GM12864 (cell line): Measurements from ENCODE around the gene CA10.

Experiments used
- DNase-seq: peaks from one replicate; pipeline ENCODE4 v3.0.0-alpha.2; 2011; ENCODE audit warnings: low read depth
- H3K4me3 ChIP-seq: 2 replicates; pipeline ENCODE4 v1.5.1; 2011; ENCODE audit warnings: mild to moderate bottlenecking, low read depth, low read length, control low read depth
- TF ChIP-seq, protein P1 (sequence below): IDR thresholded peaks from 2 replicates; pipeline ENCODE4 v1.5.1; 2011; ENCODE audit warnings: low read depth, mild to moderate bottlenecking, moderate library complexity, low read length, control low read depth, inconsistent platforms; ENCODE audit errors: missing control alignments

Gene CA10

DNA sequence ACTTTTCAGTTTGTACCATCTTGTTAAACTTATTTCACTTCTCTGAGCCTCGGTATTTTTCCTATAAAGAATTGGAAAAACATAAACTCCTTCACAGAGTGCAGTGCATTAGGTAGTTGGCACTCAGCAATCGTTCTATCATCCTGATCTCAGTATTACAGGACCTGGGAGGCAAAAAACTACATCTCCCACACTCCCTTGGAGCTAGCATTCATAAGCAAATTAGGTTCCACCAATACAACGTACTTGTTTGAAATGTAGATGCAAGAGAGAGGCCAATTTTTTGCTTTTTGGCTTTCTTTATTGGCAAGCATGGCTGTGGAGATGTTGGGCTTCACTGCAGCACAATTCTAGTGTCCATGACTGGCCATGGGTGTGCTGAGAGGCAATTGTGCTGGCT, 285.2 kb downstream of the CA10 start:
- TF ChIP-seq, protein P1, sequence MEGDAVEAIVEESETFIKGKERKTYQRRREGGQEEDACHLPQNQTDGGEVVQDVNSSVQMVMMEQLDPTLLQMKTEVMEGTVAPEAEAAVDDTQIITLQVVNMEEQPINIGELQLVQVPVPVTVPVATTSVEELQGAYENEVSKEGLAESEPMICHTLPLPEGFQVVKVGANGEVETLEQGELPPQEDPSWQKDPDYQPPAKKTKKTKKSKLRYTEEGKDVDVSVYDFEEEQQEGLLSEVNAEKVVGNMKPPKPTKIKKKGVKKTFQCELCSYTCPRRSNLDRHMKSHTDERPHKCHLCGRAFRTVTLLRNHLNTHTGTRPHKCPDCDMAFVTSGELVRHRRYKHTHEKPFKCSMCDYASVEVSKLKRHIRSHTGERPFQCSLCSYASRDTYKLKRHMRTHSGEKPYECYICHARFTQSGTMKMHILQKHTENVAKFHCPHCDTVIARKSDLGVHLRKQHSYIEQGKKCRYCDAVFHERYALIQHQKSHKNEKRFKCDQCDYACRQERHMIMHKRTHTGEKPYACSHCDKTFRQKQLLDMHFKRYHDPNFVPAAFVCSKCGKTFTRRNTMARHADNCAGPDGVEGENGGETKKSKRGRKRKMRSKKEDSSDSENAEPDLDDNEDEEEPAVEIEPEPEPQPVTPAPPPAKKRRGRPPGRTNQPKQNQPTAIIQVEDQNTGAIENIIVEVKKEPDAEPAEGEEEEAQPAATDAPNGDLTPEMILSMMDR: no peak
- no peak for DNase-seq
- H3K4me3 ChIP-seq: no peak overlapping the region

GRCh38 chr17:51869387-51869786, 289.1 kb downstream of the CA10 start:
- TF ChIP-seq, protein P1: no peak
- DNase-seq: no peak
- no peak overlapping the region for H3K4me3 ChIP-seq

GRCh38 chr17:51860954-51861561, 297.5 kb downstream of the CA10 start:
- TF ChIP-seq, protein P1: peak; percentile 81
- no peak overlapping the region for H3K4me3 ChIP-seq
- no peak for DNase-seq

DNA sequence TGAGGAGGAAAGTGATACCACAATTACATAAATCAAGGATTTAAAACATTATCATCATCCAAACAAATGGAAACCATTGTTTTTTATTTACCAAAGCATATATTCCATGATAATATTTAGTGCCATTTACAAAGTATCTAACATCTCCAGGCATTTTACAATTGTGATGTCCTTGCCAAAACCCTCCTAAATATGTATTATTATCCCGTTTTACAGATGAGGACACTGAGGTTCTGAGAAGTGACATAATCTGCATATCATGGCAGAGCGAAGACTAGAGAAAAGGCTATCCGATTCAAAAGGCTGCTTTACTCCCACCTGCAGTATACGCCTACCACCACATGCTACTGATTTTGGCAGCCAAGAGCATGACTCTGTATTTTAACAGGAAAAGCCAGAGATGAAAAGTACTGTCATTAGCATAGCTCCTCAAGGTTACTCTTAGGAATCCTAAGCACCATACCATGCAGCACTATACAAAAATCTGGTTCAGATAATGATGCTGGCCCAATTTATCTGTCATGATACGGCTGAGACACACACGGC, 301.4 kb downstream of the CA10 start:
- no peak overlapping the region for H3K4me3 ChIP-seq
- no peak for DNase-seq
- TF ChIP-seq, protein P1: no peak

- TF ChIP-seq, protein P1: no peak
- H3K4me3 ChIP-seq: no peak overlapping the region
- no peak for DNase-seq
Observed at GRCh38 chr17:51855806-51856205, 302.7 kb downstream of the CA10 start.

- TF ChIP-seq, protein P1: no peak
- H3K4me3 ChIP-seq: no peak overlapping the region
- DNase-seq: no peak
Observed at GRCh38 chr17:51853857-51854256, 304.7 kb downstream of the CA10 start.

GRCh38 chr17:51852603-51853002, 305.9 kb downstream of the CA10 start:
- TF ChIP-seq, protein P1: no peak
- H3K4me3 ChIP-seq: no peak overlapping the region
- DNase-seq: no peak
